Tibial artery (tissue), 4 donors: ENCODE results near the gene PCDHGA12.
"Not testable (repeated sequence)": the region's sequence is repeated elsewhere in the genome, so short reads cannot be mapped to it uniquely, and the experiment has no call there.

Source experiments
- DNase-seq, 2 donors: peaks; one replicate each; pipeline ENCODE4 v3.0.0-alpha.2; 2019
- H3K27ac ChIP-seq, 2 donors: fragments of 200-600 bp; sonication (generic) in 1 of 2; 1 replicate in 1 of 2; 2 replicates in 1 of 2; pipeline ENCODE4 v1.5.1; 2018 to 2019; ENCODE audit warnings: mild to moderate bottlenecking in 1 of 2
- H3K27me3 ChIP-seq, 2 donors: fragments of 200-600 bp; sonication (generic) in 1 of 2; one replicate each; pipeline versions ENCODE4 v1.5.1 to v1.6.0; 2016 to 2019
- H3K36me3 ChIP-seq, 3 donors: fragments of 200-600 bp; sonication (generic) in 2 of 3; one replicate each; pipeline ENCODE4 v1.5.1; 2016 to 2019; ENCODE audit warnings: mild to moderate bottlenecking in 2 of 3
- H3K4me1 ChIP-seq, 4 donors: fragments of 200-600 bp; sonication (generic) in 2 of 4; 1 replicate in 3 of 4; 2 replicates in 1 of 4; pipeline ENCODE4 v1.5.1; 2016 to 2019
- H3K4me3 ChIP-seq, 2 donors: fragments of 200-600 bp; sonication (generic) in 1 of 2; 1 replicate in 1 of 2; 2 replicates in 1 of 2; pipeline ENCODE4 v1.5.1; 2018 to 2019; ENCODE audit warnings: mild to moderate bottlenecking in 2 of 2
- H3K9me3 ChIP-seq, 3 donors: fragments of 200-600 bp; sonication (generic) in 1 of 3; one replicate each; pipeline ENCODE4 v1.5.1; 2016 to 2019
- CTCF ChIP-seq, 2 experiments: fragments of 200-600 bp in 1 of 2; fragments of 450-650 bp in 1 of 2; IDR thresholded peaks; one replicate each; pipeline ENCODE4 v1.5.1; 2017 to 2019; ENCODE audit warnings: antibody characterized with exemption in 2 of 2, mild to moderate bottlenecking in 1 of 2, moderate library complexity in 1 of 2
- intact Hi-C: fragments of 100-400 bp; cut with DNase I; formaldehyde crosslinking; loops from one replicate; pipeline ENCODE4 v1.15.0; 2023; ENCODE audit warnings: low total_unique reads

Gene PCDHGA12

GRCh38 chr5:141417494-141418172 is 12.7 kb upstream of the PCDHGA12 start, which contains the start of gene PCDHGB7:
TSS of gene PCDHGB7 (plus strand) at chr5:141417677. CDS start at chr5:141417860, 183 bp downstream.
- DNase-seq = peak; percentile 76 to 78
- not testable (repeated sequence) for H3K27ac ChIP-seq, H3K4me1 ChIP-seq, H3K27me3 ChIP-seq
- H3K36me3 ChIP-seq = peaks cover 5 to 73% (median 67%) of the 10 kb centered on the region in 3 donors
- intact Hi-C loops = loop anchor here (10.0 kb wide), 2 partner anchors 93 to 137 kb away; partner anchors contain the start of gene TAF7
- peak within 1 kb of the TSS; percentile 46 to 48 for H3K4me3 ChIP-seq
- peaks cover 23 to 99% (median 89%) of the 10 kb centered on the region in 3 donors for H3K9me3 ChIP-seq
- peak; percentile 40 to 49 for TF ChIP-seq CTCF (IDR thresholded peaks at IDR 0.05)

- Histone ChIP-seq H3K4me1 (no peaks in the 10 kb centered on the region), H3K4me3 (no peak overlapping the region), H3K36me3 (peaks cover 0 to 67% (median 63%) of the 10 kb centered on the region in 3 donors), H3K9me3 (peaks cover 24 to 99% (median 89%) of the 10 kb centered on the region in 3 donors), H3K27ac (no peak overlapping the region), H3K27me3 (no peaks in the 10 kb centered on the region)
- intact Hi-C loops = loop anchor here (10.0 kb wide), 2 partner anchors 94 to 136 kb away; partner anchors contain the start of gene TAF7
- TF ChIP-seq CTCF (IDR thresholded peaks at IDR 0.05) = no peak
- no peak for DNase-seq
Measured at GRCh38 chr5:141419074-141419880, 11.0 kb upstream of the PCDHGA12 start.

GRCh38 chr5:141420855-141421488 is 9.3 kb upstream of the PCDHGA12 start, which contains the start of gene PCDHGA11:
TSS of gene PCDHGA11 (plus strand) at chr5:141421051. CDS start at chr5:141421228, 177 bp downstream.
- H3K4me1 ChIP-seq = no peaks in the 10 kb centered on the region

GRCh38 chr5:141421489-141421855 is 8.8 kb upstream of the PCDHGA12 start:
- Histone ChIP-seq H3K9me3 (peaks cover 29 to 100% (median 92%) of the 10 kb centered on the region in 3 donors), H3K36me3 (peaks cover 0 to 76% (median 70%) of the 10 kb centered on the region in 3 donors), H3K4me1 (no peaks in the 10 kb centered on the region), H3K27me3 (no peaks in the 10 kb centered on the region), H3K4me3 (peak overlapping the region; percentile 25 to 28), H3K27ac (no peak overlapping the region)
- intact Hi-C loops = loop anchor here (10.0 kb wide), 1 partner anchor 177 kb away; the partner anchor contains the start of gene PCDHB15
- DNase-seq = no peak
- TF ChIP-seq CTCF (IDR thresholded peaks at IDR 0.05) = no peak

More at GRCh38 chr5:141420855-141421488, 9.3 kb upstream of the PCDHGA12 start, which contains the start of gene PCDHGA11:
- H3K36me3 ChIP-seq = peaks cover 0 to 77% (median 65%) of the 10 kb centered on the region in 3 donors
- DNase-seq = peak in 1 of 2 donors; percentile 47
- H3K27me3 ChIP-seq = no peaks in the 10 kb centered on the region
- peak in 1 of 2 experiments; percentile 12 for TF ChIP-seq CTCF (IDR thresholded peaks at IDR 0.05)
- intact Hi-C loops = loop anchor here (10.0 kb wide), 1 partner anchor 176 kb away; the partner anchor contains the start of gene PCDHB15
- H3K4me3 ChIP-seq = peak within 1 kb of the TSS; percentile 25 to 28
- H3K27ac ChIP-seq = no peak within 1 kb of the TSS
- peaks cover 26 to 100% (median 89%) of the 10 kb centered on the region in 3 donors for H3K9me3 ChIP-seq

- H3K27ac ChIP-seq = no peak overlapping the region
- intact Hi-C loops = loop anchor here (10.0 kb wide), 1 partner anchor 178 kb away; the partner anchor contains the start of gene PCDHB15
- no peak overlapping the region for H3K4me3 ChIP-seq
- no peak for DNase-seq
- H3K9me3 ChIP-seq = peaks cover 33 to 100% (median 99%) of the 10 kb centered on the region in 3 donors
- no peaks in the 10 kb centered on the region for H3K27me3 ChIP-seq
- no peak for TF ChIP-seq CTCF (IDR thresholded peaks at IDR 0.05)
- peaks cover 4 to 78% (median 76%) of the 10 kb centered on the region in 3 donors for H3K36me3 ChIP-seq
- no peaks in the 10 kb centered on the region for H3K4me1 ChIP-seq
Measured at GRCh38 chr5:141422742-141423291, 7.5 kb upstream of the PCDHGA12 start.
